Activated CD8-positive, alpha-beta memory T cell treated with anti-CD3 and anti-CD28 coated beads, Interleukin-2, amount 10 ng/mL, durations not matched to agents 7 days and 5 days (primary cell): Measurements from ENCODE around the gene SULT1A2. TPM values are rescaled to one million over a fixed set of nuclear protein-coding genes. Genes with fewer than 3 reads are reported as not detected.
A peak's percentile ranks its signal among the peaks of the same experiment; 100 is the strongest.
"Not testable (repeated sequence)": the region's sequence is repeated elsewhere in the genome, so short reads cannot be mapped to it uniquely, and the experiment has no call there.

Experiments used
- ATAC-seq: fragments of 150-1000 bp; cut with Tn5 transposase; one replicate; pipeline ENCODE4 v1.10.0; 2021; ENCODE audit warnings: moderate library complexity
- CTCF ChIA-PET: fragments of 350-600 bp; sonication (Branson Sonifier 250); formaldehyde crosslinking; loops from one replicate; lab custom pipeline; 2021; ENCODE audit warnings: antibody characterized with exemption; lab: Charles Lee
- DNase-seq: peaks from one replicate; pipeline ENCODE4 v3.0.0-alpha.2; 2020
- H3K27ac Mint-ChIP-seq: one replicate; pipeline ENCODE4 v1.8.0; 2021; ENCODE audit warnings: mild to moderate bottlenecking, mixed read lengths
- H3K27me3 Mint-ChIP-seq: one replicate; pipeline ENCODE4 v1.8.0; 2021; ENCODE audit warnings: mixed read lengths
- H3K36me3 Mint-ChIP-seq: one replicate; pipeline ENCODE4 v1.8.0; 2021; ENCODE audit warnings: mild to moderate bottlenecking, mixed read lengths
- H3K4me1 Mint-ChIP-seq: one replicate; pipeline ENCODE4 v1.8.0; 2021; ENCODE audit warnings: mixed read lengths
- H3K4me3 Mint-ChIP-seq: one replicate; pipeline ENCODE4 v1.8.0; 2021; ENCODE audit warnings: mild to moderate bottlenecking, moderate library complexity, mixed read lengths
- H3K9me3 Mint-ChIP-seq: one replicate; pipeline ENCODE4 v1.8.0; 2022; ENCODE audit warnings: low read depth, mixed read lengths
- total RNA-seq, 2 experiments: library from RNA; stranded (reverse); gene quantifications; one replicate each; pipeline ENCODE4 v1.2.3, GENCODE V29; 2021

Gene SULT1A2
- total RNA-seq, 2 experiments from 2014 or later = 0.20 TPM; not detected in 1

- Mint-ChIP-seq H3K4me3 (peak within 1 kb of the TSS; percentile 81), H3K27me3 (no peaks in the 10 kb centered on the region), H3K4me1 (peaks cover 26% of the 10 kb centered on the region), H3K36me3 (peaks cover 18% of the 10 kb centered on the region), H3K9me3 (no peaks in the 10 kb centered on the region), H3K27ac (peak within 1 kb of the TSS; percentile 98)
- CTCF ChIA-PET = interaction anchor here (1.0 to 1.7 kb wide), 5 partner anchors 18 to 69 kb away, joined by 3 to 4 read pairs (median 3); partner anchors contain the start of gene IL27
- ATAC-seq (peak; percentile 90), DNase-seq (peak; percentile 96)
These were observed 42.8 kb downstream of the SULT1A2 start, which contains the start of gene SGF29 for GRCh38 chr16:28553776-28554633. SGF29 (plus strand) TSS chr16:28553920; CDS start chr16:28581070, 27,150 bp downstream.

- H3K27me3 Mint-ChIP-seq = peaks cover 2% of the 10 kb centered on the region
- no peaks in the 10 kb centered on the region for H3K36me3 Mint-ChIP-seq
- DNase-seq (no peak), ATAC-seq (no peak)
- no peak overlapping the region for H3K4me3 Mint-ChIP-seq
- no peaks in the 10 kb centered on the region for H3K9me3 Mint-ChIP-seq
- peak overlapping the region; percentile 2 for H3K27ac Mint-ChIP-seq
- peaks cover 12% of the 10 kb centered on the region for H3K4me1 Mint-ChIP-seq
- CTCF ChIA-PET = interaction anchor here (1.1 to 2.1 kb wide), 4 partner anchors 15 to 396 kb away, joined by 3 to 6 read pairs (median 4); no protein-coding TSS in a partner anchor
These were observed 47.5 kb downstream of the SULT1A2 start for GRCh38 chr16:28549301-28549899.

- no peak for DNase-seq
- peaks cover 9% of the 10 kb centered on the region for H3K4me1 Mint-ChIP-seq
- H3K27ac Mint-ChIP-seq = no peak overlapping the region
- peaks cover 2% of the 10 kb centered on the region for H3K27me3 Mint-ChIP-seq
- ATAC-seq = no peak
- no peaks in the 10 kb centered on the region for H3K9me3 Mint-ChIP-seq
- no peaks in the 10 kb centered on the region for H3K36me3 Mint-ChIP-seq
- CTCF ChIA-PET = interaction anchor here (0.9 to 2.1 kb wide), 2 partner anchors 54 to 397 kb away, joined by 4 to 6 read pairs; partner anchors contain the start of gene APOBR
- H3K4me3 Mint-ChIP-seq = no peak overlapping the region
These were observed 48.5 kb downstream of the SULT1A2 start for GRCh38 chr16:28548306-28548802.

- CTCF ChIA-PET = no interaction called here
- no peaks in the 10 kb centered on the region for H3K36me3 Mint-ChIP-seq
- no peak overlapping the region for H3K27ac Mint-ChIP-seq
- no peaks in the 10 kb centered on the region for H3K9me3 Mint-ChIP-seq
- no peak for DNase-seq
- H3K27me3 Mint-ChIP-seq = peaks cover 2% of the 10 kb centered on the region
- no peak overlapping the region for H3K4me3 Mint-ChIP-seq
- ATAC-seq = no peak
- peaks cover 7% of the 10 kb centered on the region for H3K4me1 Mint-ChIP-seq
These were observed 50.2 kb downstream of the SULT1A2 start for GRCh38 chr16:28546626-28547025.

- H3K36me3 Mint-ChIP-seq, H3K4me1 Mint-ChIP-seq, H3K9me3 Mint-ChIP-seq, H3K4me3 Mint-ChIP-seq, DNase-seq, CTCF ChIA-PET, ATAC-seq, H3K27ac Mint-ChIP-seq, H3K27me3 Mint-ChIP-seq: not testable (repeated sequence)
These were observed 50.9 kb downstream of the SULT1A2 start for GRCh38 chr16:28545964-28546363.

- Mint-ChIP-seq H3K27me3 (peaks cover 2% of the 10 kb centered on the region), H3K4me1 (peaks cover 10% of the 10 kb centered on the region)
- CTCF ChIA-PET = no interaction called here
These were observed 51.9 kb downstream of the SULT1A2 start for GRCh38 chr16:28544998-28545397.

GRCh38 chr16:28543072-28543471 lies 53.8 kb downstream of the SULT1A2 start:
- ATAC-seq (no peak), DNase-seq (no peak)
- CTCF ChIA-PET = no interaction called here
- Mint-ChIP-seq H3K9me3 (no peaks in the 10 kb centered on the region), H3K4me3 (no peak overlapping the region), H3K27ac (no peak overlapping the region), H3K27me3 (peaks cover 2% of the 10 kb centered on the region), H3K4me1 (peaks cover 6% of the 10 kb centered on the region), H3K36me3 (no peaks in the 10 kb centered on the region)

More at GRCh38 chr16:28544998-28545397, 51.9 kb downstream of the SULT1A2 start:
- H3K4me3 Mint-ChIP-seq = no peak overlapping the region
- H3K36me3 Mint-ChIP-seq = no peaks in the 10 kb centered on the region
- ATAC-seq (no peak), DNase-seq (no peak)
- no peaks in the 10 kb centered on the region for H3K9me3 Mint-ChIP-seq
- H3K27ac Mint-ChIP-seq = no peak overlapping the region

GRCh38 chr16:28542646-28543045 lies 54.2 kb downstream of the SULT1A2 start:
- CTCF ChIA-PET = no interaction called here
- peaks cover 6% of the 10 kb centered on the region for H3K4me1 Mint-ChIP-seq
- no peak for ATAC-seq

More at GRCh38 chr16:28542646-28543045, 54.2 kb downstream of the SULT1A2 start:
- no peak overlapping the region for H3K4me3 Mint-ChIP-seq
- no peak for DNase-seq
- no peaks in the 10 kb centered on the region for H3K9me3 Mint-ChIP-seq
- no peak overlapping the region for H3K27ac Mint-ChIP-seq
- H3K36me3 Mint-ChIP-seq = no peaks in the 10 kb centered on the region
- H3K27me3 Mint-ChIP-seq = no peaks in the 10 kb centered on the region

Other genes with a start within 250 kb of the SULT1A2 start
- 1 to 10 TPM; 2.0 to 4.6 TPM for gene NPIPB6, start 233.5 kb downstream of the SULT1A2 start, total RNA-seq
- gene EIF3CL, start 193.2 kb downstream of the SULT1A2 start, total RNA-seq = 10 to 100 TPM; 58.1 to 69.0 TPM
- not detected for gene NPIPB7, start 124.7 kb downstream of the SULT1A2 start, total RNA-seq
- gene CLN3, start 105.0 kb downstream of the SULT1A2 start, total RNA-seq = 10 to 100 TPM; 46.1 to 54.6 TPM
- 10 to 100 TPM; 25.5 to 28.0 TPM for gene APOBR, start 102.4 kb downstream of the SULT1A2 start, total RNA-seq
- gene IL27, start 90.2 kb downstream of the SULT1A2 start, total RNA-seq = not detected
- not detected for gene NUPR1, start 58.1 kb downstream of the SULT1A2 start, total RNA-seq
- 10 to 100 TPM; 36.4 to 39.9 TPM for gene SGF29, start 43.1 kb downstream of the SULT1A2 start, total RNA-seq
- 10 to 100 TPM; 13.5 to 14.1 TPM for gene SULT1A1, start 13.0 kb upstream of the SULT1A2 start, total RNA-seq
- 1 to 10 TPM; 1.0 to 1.5 TPM for gene NPIPB8, start 41.0 kb upstream of the SULT1A2 start, total RNA-seq
- 100 to 1,000 TPM; 389 to 508 TPM for gene EIF3C, start 114.4 kb upstream of the SULT1A2 start, total RNA-seq
- 1 to 10 TPM; 2.0 to 2.6 TPM for gene NPIPB9, start 154.7 kb upstream of the SULT1A2 start, total RNA-seq
- 100 to 1,000 TPM; 295 to 301 TPM for gene ATXN2L, start 225.9 kb upstream of the SULT1A2 start, total RNA-seq
- gene TUFM, start 249.3 kb upstream of the SULT1A2 start, total RNA-seq = 100 to 1,000 TPM; 156 to 199 TPM